ENCODE data around the gene TPSD1. TPM values are rescaled to one million over a fixed set of nuclear protein-coding genes. Genes with fewer than 3 reads are reported as not detected.

TPSD1 gene
- total and polyA plus RNA-seq, 9 of the 15 experiments (the other 6 are each of a cell fraction or from before 2014, with no cell fraction given): not detected

DNA sequence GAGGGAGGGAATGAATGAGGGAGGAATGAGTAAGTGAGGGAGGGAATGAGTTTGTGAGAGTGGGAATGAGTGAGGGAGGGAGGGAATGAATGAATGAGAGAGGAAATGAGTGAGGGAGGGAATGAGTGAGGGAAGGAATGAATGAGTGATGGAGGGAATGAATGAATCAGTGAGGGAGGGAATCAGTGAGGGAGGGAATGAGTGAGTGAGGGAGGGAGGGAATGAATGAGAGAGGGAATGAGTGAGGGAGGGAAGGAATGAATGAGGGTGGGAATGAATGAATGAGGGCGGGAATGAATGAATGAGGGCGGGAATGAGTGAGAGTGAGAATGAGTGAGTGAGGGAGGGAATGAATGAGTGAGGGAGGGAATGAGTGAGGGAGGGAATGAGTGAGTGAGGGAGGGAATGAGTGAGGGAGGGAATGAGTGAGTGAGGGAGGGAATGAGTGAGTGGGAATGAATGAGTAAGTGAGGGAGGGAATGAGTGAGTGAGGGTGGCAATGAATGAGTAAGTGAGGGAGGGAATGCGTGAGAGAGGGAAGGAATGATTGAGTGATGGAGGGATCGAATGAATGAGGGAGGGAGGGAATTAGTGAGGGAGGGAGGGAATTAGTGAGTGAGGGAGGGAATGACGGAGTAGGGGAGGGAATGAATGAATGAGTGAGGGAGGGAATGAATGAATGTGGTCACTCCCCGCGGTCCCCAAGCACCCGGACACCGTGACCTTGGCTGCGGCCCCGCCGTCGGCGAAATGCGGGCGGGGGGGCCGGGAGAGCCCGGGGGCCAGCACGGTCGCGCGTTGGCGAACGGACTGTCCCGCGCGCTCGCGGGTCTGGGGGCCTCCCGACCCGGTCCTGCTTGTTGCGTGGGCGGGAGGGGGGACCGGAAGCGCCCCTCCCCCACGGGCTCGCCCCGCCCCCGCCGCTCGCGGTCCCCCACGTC lies 52.4 kb downstream of the TPSD1 start:
- Histone ChIP-seq H2AFZ (ENCODE audit: low read depth, low read length) (peak overlapping the region; percentile 77), H3K4me3 (peak overlapping the region; percentile 91), H3K4me2 (ENCODE audit: insufficient read depth, low read length) (peak overlapping the region; percentile 70; the same call in 1 of the 2 replicates), H3K27ac (ENCODE audit: extremely low read depth, low read depth, low read length) (peak overlapping the region; percentile 100), H3K27me3 (ENCODE audit: control insufficient read depth in 2 of 2, insufficient read depth in 2 of 2, low read length in 2 of 2) (no peaks in the 10 kb centered on the region), H3K4me1 (replicated peaks in 1 of 2; ENCODE audit: control insufficient read depth in 2 of 2, insufficient read depth in 2 of 2, low read length in 2 of 2) (peaks cover 15 to 64% of the 10 kb centered on the region in 2 experiments), H3K9me3 (replicated peaks; ENCODE audit: control insufficient read depth, insufficient read depth, low read depth, low read length) (no peaks in the 10 kb centered on the region), H3K36me3 (ENCODE audit: control insufficient read depth, insufficient read depth, low read length) (peaks cover 29% of the 10 kb centered on the region), H3K9me1 (ENCODE audit: control insufficient read depth, insufficient read depth, low read length) (peaks cover 19% of the 10 kb centered on the region), H3K79me2 (ENCODE audit: control insufficient read depth, insufficient read depth, low read length) (peaks cover 39% of the 10 kb centered on the region), H3K9ac (ENCODE audit: insufficient read depth in 1 of 2, low read depth in 2 of 2, low read length in 2 of 2) (peak overlapping the region; percentile 86 to 100), H4K20me1 (replicated peaks; ENCODE audit: control insufficient read depth, insufficient read depth, low read length) (peaks cover 33% of the 10 kb centered on the region)
- peak; percentile 78 for ATAC-seq
- no TSS peak for BruUV-seq (replicated peaks)
- CTCF ChIA-PET (ENCODE audit: low intra/inter-chr PET ratio): interaction anchor here (0.6 kb wide), 1 partner anchor 31 kb away, joined by 4 read pairs; no protein-coding TSS in a partner anchor
- POLR2A ChIA-PET: interaction anchor here (0.6 to 1.4 kb wide), 6 partner anchors 10 to 1702 kb away, joined by 3 to 4 read pairs (median 4); no protein-coding TSS in a partner anchor
- WGBS (ENCODE audit: insufficient coverage, low coverage, missing lambda C conversion rate): 13% methylated on average over 7 of the region's 43 CpGs
- in situ Hi-C loops (cut with MboI) (no loop called here), intact Hi-C loops (cut with micrococcal nuclease) (loop anchor here (2.0 kb wide), 1 partner anchor 22 kb away; no protein-coding TSS in a partner anchor)
- no peak for FAIRE-seq
- DNase-seq (ENCODE audit: extremely low read depth in 1 of 4, low spot score in 3 of 4): peak in 2 of 4 experiments; percentile 93
- TF ChIP-seq CHCHD3 (CRISPR knock-in tag; IDR thresholded peaks at IDR 0.05) (no peak), ETV1 (tag; conservative IDR thresholded peaks at IDR 0.05; ENCODE audit: low read depth) (0 out of 2 replicates have a peak, but pooled peaks have one; percentile 21), ZNF785 (CRISPR knock-in tag; IDR thresholded peaks at IDR 0.05) (no peak), TAF15 (IDR thresholded peaks at IDR 0.05; ENCODE audit: low read depth, low read length) (no peak), PHTF2 (CRISPR knock-in tag; IDR thresholded peaks at IDR 0.05) (no peak), CSDE1 (IDR thresholded peaks at IDR 0.05) (no peak), ZNF77 (CRISPR knock-in tag; IDR thresholded peaks at IDR 0.05) (no peak), HCFC1 (IDR thresholded peaks at IDR 0.05; ENCODE audit: low read depth, low read length) (no peak), SP1 (CRISPR knock-in tag; IDR thresholded peaks at IDR 0.05) (no peak), FOSL1 (tag; conservative IDR thresholded peaks at IDR 0.05) (no peak), ZNF766 (CRISPR knock-in tag; conservative IDR thresholded peaks at IDR 0.05) (0 out of 2 replicates have a peak, but pooled peaks have one; percentile 16), BDP1 (IDR thresholded peaks at IDR 0.05; ENCODE audit: insufficient read depth, insufficient read length) (no peak), SMC3 (conservative IDR thresholded peaks at IDR 0.05; ENCODE audit: insufficient read depth, low read depth, low read length) (no peak)
- TF ChIP-seq, protein P1, sequence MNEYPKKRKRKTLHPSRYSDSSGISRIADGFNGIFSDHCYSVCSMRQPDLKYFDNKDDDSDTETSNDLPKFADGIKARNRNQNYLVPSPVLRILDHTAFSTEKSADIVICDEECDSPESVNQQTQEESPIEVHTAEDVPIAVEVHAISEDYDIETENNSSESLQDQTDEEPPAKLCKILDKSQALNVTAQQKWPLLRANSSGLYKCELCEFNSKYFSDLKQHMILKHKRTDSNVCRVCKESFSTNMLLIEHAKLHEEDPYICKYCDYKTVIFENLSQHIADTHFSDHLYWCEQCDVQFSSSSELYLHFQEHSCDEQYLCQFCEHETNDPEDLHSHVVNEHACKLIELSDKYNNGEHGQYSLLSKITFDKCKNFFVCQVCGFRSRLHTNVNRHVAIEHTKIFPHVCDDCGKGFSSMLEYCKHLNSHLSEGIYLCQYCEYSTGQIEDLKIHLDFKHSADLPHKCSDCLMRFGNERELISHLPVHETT (CRISPR knock-in tag; conservative IDR thresholded peaks at IDR 0.05 in 1 of 2, IDR thresholded peaks at IDR 0.05 in 1 of 2): peak in 1 of 2 experiments; percentile 95; a peak in 2 of 4 replicates
- TF ChIP-seq, protein P2, sequence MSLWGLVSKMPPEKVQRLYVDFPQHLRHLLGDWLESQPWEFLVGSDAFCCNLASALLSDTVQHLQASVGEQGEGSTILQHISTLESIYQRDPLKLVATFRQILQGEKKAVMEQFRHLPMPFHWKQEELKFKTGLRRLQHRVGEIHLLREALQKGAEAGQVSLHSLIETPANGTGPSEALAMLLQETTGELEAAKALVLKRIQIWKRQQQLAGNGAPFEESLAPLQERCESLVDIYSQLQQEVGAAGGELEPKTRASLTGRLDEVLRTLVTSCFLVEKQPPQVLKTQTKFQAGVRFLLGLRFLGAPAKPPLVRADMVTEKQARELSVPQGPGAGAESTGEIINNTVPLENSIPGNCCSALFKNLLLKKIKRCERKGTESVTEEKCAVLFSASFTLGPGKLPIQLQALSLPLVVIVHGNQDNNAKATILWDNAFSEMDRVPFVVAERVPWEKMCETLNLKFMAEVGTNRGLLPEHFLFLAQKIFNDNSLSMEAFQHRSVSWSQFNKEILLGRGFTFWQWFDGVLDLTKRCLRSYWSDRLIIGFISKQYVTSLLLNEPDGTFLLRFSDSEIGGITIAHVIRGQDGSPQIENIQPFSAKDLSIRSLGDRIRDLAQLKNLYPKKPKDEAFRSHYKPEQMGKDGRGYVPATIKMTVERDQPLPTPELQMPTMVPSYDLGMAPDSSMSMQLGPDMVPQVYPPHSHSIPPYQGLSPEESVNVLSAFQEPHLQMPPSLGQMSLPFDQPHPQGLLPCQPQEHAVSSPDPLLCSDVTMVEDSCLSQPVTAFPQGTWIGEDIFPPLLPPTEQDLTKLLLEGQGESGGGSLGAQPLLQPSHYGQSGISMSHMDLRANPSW (CRISPR knock-in tag; IDR thresholded peaks at IDR 0.05): no peak
- TF ChIP-seq, protein P3, sequence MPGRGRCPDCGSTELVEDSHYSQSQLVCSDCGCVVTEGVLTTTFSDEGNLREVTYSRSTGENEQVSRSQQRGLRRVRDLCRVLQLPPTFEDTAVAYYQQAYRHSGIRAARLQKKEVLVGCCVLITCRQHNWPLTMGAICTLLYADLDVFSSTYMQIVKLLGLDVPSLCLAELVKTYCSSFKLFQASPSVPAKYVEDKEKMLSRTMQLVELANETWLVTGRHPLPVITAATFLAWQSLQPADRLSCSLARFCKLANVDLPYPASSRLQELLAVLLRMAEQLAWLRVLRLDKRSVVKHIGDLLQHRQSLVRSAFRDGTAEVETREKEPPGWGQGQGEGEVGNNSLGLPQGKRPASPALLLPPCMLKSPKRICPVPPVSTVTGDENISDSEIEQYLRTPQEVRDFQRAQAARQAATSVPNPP (IDR thresholded peaks at IDR 0.05; ENCODE audit: borderline replicate concordance, insufficient read depth, insufficient read length): no peak
